ENCODE results near the gene SESN3.

GRCh38 chr11:95254131-95254704 lies 23.2 kb upstream of the SESN3 start:
- peak; percentile 38; the same call in 1 of the 2 replicates for TF ChIP-seq POLR2AphosphoS5 (IDR thresholded peaks at IDR 0.05; ENCODE audit: low read depth, low read length)
- TF ChIP-seq MAX (IDR thresholded peaks at IDR 0.05; ENCODE audit: low read depth): peak; percentile 58; the same call in 1 of the 2 replicates
- TF ChIP-seq, protein P1, sequence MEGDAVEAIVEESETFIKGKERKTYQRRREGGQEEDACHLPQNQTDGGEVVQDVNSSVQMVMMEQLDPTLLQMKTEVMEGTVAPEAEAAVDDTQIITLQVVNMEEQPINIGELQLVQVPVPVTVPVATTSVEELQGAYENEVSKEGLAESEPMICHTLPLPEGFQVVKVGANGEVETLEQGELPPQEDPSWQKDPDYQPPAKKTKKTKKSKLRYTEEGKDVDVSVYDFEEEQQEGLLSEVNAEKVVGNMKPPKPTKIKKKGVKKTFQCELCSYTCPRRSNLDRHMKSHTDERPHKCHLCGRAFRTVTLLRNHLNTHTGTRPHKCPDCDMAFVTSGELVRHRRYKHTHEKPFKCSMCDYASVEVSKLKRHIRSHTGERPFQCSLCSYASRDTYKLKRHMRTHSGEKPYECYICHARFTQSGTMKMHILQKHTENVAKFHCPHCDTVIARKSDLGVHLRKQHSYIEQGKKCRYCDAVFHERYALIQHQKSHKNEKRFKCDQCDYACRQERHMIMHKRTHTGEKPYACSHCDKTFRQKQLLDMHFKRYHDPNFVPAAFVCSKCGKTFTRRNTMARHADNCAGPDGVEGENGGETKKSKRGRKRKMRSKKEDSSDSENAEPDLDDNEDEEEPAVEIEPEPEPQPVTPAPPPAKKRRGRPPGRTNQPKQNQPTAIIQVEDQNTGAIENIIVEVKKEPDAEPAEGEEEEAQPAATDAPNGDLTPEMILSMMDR (IDR thresholded peaks at IDR 0.05): no peak
- TF ChIP-seq NFIC (IDR thresholded peaks at IDR 0.05; ENCODE audit: borderline replicate concordance): no peak
- TF ChIP-seq RXRA (IDR thresholded peaks at IDR 0.05; ENCODE audit: borderline replicate concordance, low read depth): no peak

Measured in SK-N-SH (cell line).